C4-2B (cell line): ENCODE data around the gene CRYBA2.

ENCODE experiments used
- ZFX ChIP-seq: fragments of 450-650 bp; IDR thresholded peaks from 2 replicates; pipeline ENCODE4 v1.6.1; 2017
- TF ChIP-seq, protein P1 (sequence below): fragments of 450-650 bp; conservative IDR thresholded peaks from 2 replicates; pipeline ENCODE4 v1.5.1; 2017; ENCODE audit warnings: mild to moderate bottlenecking

DNA sequence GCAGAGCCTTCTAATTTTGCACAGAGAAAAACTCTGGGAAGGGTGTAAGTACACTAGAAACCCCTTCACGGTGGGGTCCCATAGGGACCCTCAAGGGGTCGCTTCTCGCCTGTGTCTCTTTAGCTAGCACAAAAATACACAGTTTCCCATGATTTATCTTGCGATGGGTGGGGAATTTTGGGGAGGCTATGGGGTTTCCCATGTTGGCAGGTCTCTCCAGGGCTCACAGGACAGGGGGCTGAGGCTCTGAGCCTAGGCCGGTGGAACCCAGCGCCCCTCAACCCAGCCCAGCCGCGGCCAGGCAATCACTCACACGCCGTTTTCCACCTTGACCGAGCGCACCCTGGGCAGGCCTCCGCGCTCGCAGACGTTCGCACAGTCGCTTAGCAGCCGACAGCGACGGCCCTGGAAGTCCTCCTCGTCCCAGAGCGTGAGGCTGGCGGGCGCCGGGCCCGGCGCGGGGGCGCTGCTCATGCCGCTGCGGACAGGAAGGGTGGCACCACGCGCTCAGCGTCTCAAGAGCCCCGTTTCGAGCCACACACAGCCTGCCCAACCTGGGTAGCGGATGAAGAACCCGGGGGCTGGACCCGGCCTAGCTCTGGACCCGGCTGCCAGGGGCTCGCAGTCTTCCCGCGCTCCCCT is 398 bp downstream of the CRYBA2 start:
- TF ChIP-seq, protein P1, sequence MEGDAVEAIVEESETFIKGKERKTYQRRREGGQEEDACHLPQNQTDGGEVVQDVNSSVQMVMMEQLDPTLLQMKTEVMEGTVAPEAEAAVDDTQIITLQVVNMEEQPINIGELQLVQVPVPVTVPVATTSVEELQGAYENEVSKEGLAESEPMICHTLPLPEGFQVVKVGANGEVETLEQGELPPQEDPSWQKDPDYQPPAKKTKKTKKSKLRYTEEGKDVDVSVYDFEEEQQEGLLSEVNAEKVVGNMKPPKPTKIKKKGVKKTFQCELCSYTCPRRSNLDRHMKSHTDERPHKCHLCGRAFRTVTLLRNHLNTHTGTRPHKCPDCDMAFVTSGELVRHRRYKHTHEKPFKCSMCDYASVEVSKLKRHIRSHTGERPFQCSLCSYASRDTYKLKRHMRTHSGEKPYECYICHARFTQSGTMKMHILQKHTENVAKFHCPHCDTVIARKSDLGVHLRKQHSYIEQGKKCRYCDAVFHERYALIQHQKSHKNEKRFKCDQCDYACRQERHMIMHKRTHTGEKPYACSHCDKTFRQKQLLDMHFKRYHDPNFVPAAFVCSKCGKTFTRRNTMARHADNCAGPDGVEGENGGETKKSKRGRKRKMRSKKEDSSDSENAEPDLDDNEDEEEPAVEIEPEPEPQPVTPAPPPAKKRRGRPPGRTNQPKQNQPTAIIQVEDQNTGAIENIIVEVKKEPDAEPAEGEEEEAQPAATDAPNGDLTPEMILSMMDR = no peak
- no peak for TF ChIP-seq ZFX
